H1 (cell line): ENCODE measurements around the gene ELP4. TPM values are rescaled to one million over a fixed set of nuclear protein-coding genes. Genes with fewer than 3 reads are reported as not detected.

ENCODE experiments used
- CTCF ChIA-PET: fragments of 300-600 bp; sonication (Branson Sonifier 250); formaldehyde crosslinking; loops from one replicate; lab custom pipeline; 2021; ENCODE audit not compliant: partially characterized antibody; lab: Charles Lee
- POLR2A ChIA-PET: fragments of 300-600 bp; sonication (Branson Sonifier 250); formaldehyde crosslinking; loops from one replicate; lab custom pipeline; 2021; ENCODE audit warnings: inconsistent platforms; ENCODE audit not compliant: partially characterized antibody; lab: Charles Lee
- DNase-seq, 2 experiments: peaks; one replicate each; pipeline versions ENCODE4 v3.0.0 to v3.0.0-alpha.2; 2010 to 2022; ENCODE audit warnings: low spot score in 2 of 2, low read depth in 1 of 2, mixed read lengths in 1 of 2
- FAIRE-seq: peaks from 2 replicates; lab custom pipeline; 2011; peaks lifted over from hg19 to GRCh38; lab: Jason Lieb, UNC
- H2AFZ ChIP-seq: 2 replicates; pipeline ENCODE4 v1.8.1; 2012; ENCODE audit warnings: low read length, inconsistent platforms
- H2AK5ac ChIP-seq: 2 replicates; pipeline ENCODE4 v1.6.1; 2013; ENCODE audit warnings: low read depth, low read length
- H2BK120ac ChIP-seq: replicated peaks from 2 replicates; pipeline ENCODE3; 2013; ENCODE audit warnings: low read depth, low read length, inconsistent platforms
- H2BK12ac ChIP-seq: 2 replicates; pipeline ENCODE4 v1.6.1; 2013; ENCODE audit warnings: low read depth, low read length
- H2BK15ac ChIP-seq: 2 replicates; pipeline ENCODE4 v1.6.1; 2013; ENCODE audit warnings: low read length
- H2BK20ac ChIP-seq: 2 replicates; pipeline ENCODE4 v1.6.1; 2013; ENCODE audit warnings: low read length
- H2BK5ac ChIP-seq: 2 replicates; pipeline ENCODE4 v1.6.1; 2013; ENCODE audit warnings: low read depth, low read length
- H3K14ac ChIP-seq: 2 replicates; pipeline ENCODE4 v1.6.1; 2013; ENCODE audit warnings: inconsistent platforms; ENCODE audit not compliant: insufficient read length
- H3K18ac ChIP-seq: 2 replicates; pipeline ENCODE4 v1.6.1; 2013; ENCODE audit warnings: low read length; ENCODE audit errors: extremely low read depth
- H3K23ac ChIP-seq: 2 replicates; pipeline ENCODE4 v1.6.1; 2013; ENCODE audit warnings: inconsistent platforms; ENCODE audit not compliant: insufficient read length
- H3K23me2 ChIP-seq: 2 replicates; pipeline ENCODE4 v1.6.1; 2013; ENCODE audit warnings: low read depth, low read length
- H3K27ac ChIP-seq: 2 replicates; pipeline ENCODE4 v1.6.1; 2011; ENCODE audit warnings: low read depth, low read length, inconsistent platforms
- H3K27me3 ChIP-seq, 4 experiments: replicated peaks in 1 of 4; 1 replicate in 1 of 4; 2 replicates in 3 of 4; pipeline versions ENCODE4 v1.6.1 to v1.8.1; 2011 to 2013; ENCODE audit warnings: low read length in 3 of 4, mild to moderate bottlenecking in 3 of 4, inconsistent platforms in 2 of 4, mixed read lengths in 2 of 4, moderate library complexity in 1 of 4; ENCODE audit not compliant: control insufficient read depth in 3 of 4, insufficient read depth in 3 of 4; ENCODE audit errors: extremely low read depth in 1 of 4
- H3K36me3 ChIP-seq, 4 experiments: 2 replicates each; pipeline versions ENCODE4 v1.6.1 to v1.8.1; 2011 to 2013; ENCODE audit warnings: mild to moderate bottlenecking in 4 of 4, low read length in 3 of 4, moderate library complexity in 2 of 4, control low read depth in 1 of 4, inconsistent platforms in 1 of 4; ENCODE audit not compliant: insufficient read depth in 4 of 4, control insufficient read depth in 2 of 4
- H3K4ac ChIP-seq: replicated peaks from 2 replicates; pipeline ENCODE3; 2013; ENCODE audit warnings: low read length, low read depth, mixed read lengths, inconsistent platforms; ENCODE audit not compliant: insufficient read length
- H3K4me1 ChIP-seq, 4 experiments: replicated peaks in 1 of 4; 1 replicate in 1 of 4; 2 replicates in 3 of 4; pipeline versions ENCODE4 v1.6.1 to v1.8.1; 2011 to 2013; ENCODE audit warnings: low read length in 3 of 4, inconsistent platforms in 2 of 4, mixed read lengths in 1 of 4; ENCODE audit not compliant: insufficient read depth in 4 of 4, control insufficient read depth in 3 of 4
- H3K4me2 ChIP-seq, 2 experiments: 2 replicates each; pipeline versions ENCODE4 v1.6.1 to v1.8.1; 2011 to 2013; ENCODE audit warnings: low read depth in 2 of 2, low read length in 2 of 2, control low read depth in 1 of 2, inconsistent platforms in 1 of 2, mild to moderate bottlenecking in 1 of 2; ENCODE audit not compliant: insufficient read depth in 1 of 2
- H3K4me3 ChIP-seq, 4 experiments: fragments of 200-600, 300-600 bp in 1 of 4; sonication (generic), shearing (Covaris generic), sonication (Bioruptor Twin) in 1 of 4; 2 replicates each; pipeline versions ENCODE4 v1.5.1 to v1.8.1; 2011 to 2016; ENCODE audit warnings: low read length in 4 of 4, low read depth in 3 of 4, control low read depth in 2 of 4, inconsistent platforms in 2 of 4, mild to moderate bottlenecking in 2 of 4, mixed read lengths in 1 of 4, moderate library complexity in 1 of 4; ENCODE audit not compliant: insufficient read depth in 2 of 4; ENCODE audit errors: extremely low read depth in 1 of 4
- H3K56ac ChIP-seq: replicated peaks from 2 replicates; pipeline ENCODE3; 2013; ENCODE audit warnings: low read depth, mild to moderate bottlenecking, mixed read lengths, low read length, inconsistent platforms; ENCODE audit not compliant: insufficient read length
- H3K79me1 ChIP-seq: 2 replicates; pipeline ENCODE4 v1.6.1; 2013; ENCODE audit warnings: low read depth, low read length, control low read depth
- H3K79me2 ChIP-seq, 2 experiments: 2 replicates each; pipeline versions ENCODE4 v1.6.1 to v1.8.1; 2012 to 2013; ENCODE audit warnings: low read length in 2 of 2, mild to moderate bottlenecking in 2 of 2, inconsistent platforms in 1 of 2; ENCODE audit not compliant: insufficient read depth in 2 of 2, control insufficient read depth in 1 of 2
- H3K9ac ChIP-seq, 4 experiments: replicated peaks in 1 of 4; 1 replicate in 1 of 4; 2 replicates in 3 of 4; pipeline versions ENCODE4 v1.6.1 to v1.8.1; 2011 to 2013; ENCODE audit warnings: low read depth in 3 of 4, low read length in 3 of 4, control low read depth in 2 of 4, mild to moderate bottlenecking in 2 of 4, moderate library complexity in 2 of 4, inconsistent platforms in 1 of 4; ENCODE audit errors: extremely low read depth in 1 of 4
- H3K9me3 ChIP-seq, 2 experiments: 2 replicates each; pipeline versions ENCODE4 v1.6.1 to v1.8.1; 2012 to 2013; ENCODE audit warnings: mild to moderate bottlenecking in 2 of 2, moderate library complexity in 2 of 2, control low read depth in 1 of 2, inconsistent platforms in 1 of 2, low read depth in 1 of 2, low read length in 1 of 2, mixed read lengths in 1 of 2; ENCODE audit not compliant: insufficient read depth in 2 of 2
- H4K20me1 ChIP-seq, 2 experiments: replicated peaks in 1 of 2; 2 replicates each; pipeline versions ENCODE3 to v1.8.1; 2011 to 2013; ENCODE audit warnings: inconsistent platforms in 2 of 2, low read length in 2 of 2, mild to moderate bottlenecking in 1 of 2; ENCODE audit not compliant: insufficient read depth in 2 of 2, control insufficient read depth in 1 of 2
- H4K5ac ChIP-seq: 2 replicates; pipeline ENCODE4 v1.6.1; 2013; ENCODE audit warnings: low read length, low read depth, mixed read lengths, inconsistent platforms; ENCODE audit not compliant: insufficient read length
- H4K8ac ChIP-seq: 2 replicates; pipeline ENCODE4 v1.8.0; 2013; ENCODE audit warnings: mild to moderate bottlenecking, moderate library complexity, low read length, inconsistent platforms; ENCODE audit not compliant: insufficient read depth; ENCODE audit errors: extremely low read depth
- H4K91ac ChIP-seq: replicated peaks from 2 replicates; pipeline ENCODE3; 2013; ENCODE audit warnings: low read length, mixed read lengths, inconsistent platforms; ENCODE audit not compliant: insufficient read length
- ASH2L ChIP-seq: fragments of 200-600, 300-600 bp; sonication (generic); IDR thresholded peaks from one replicate; pipeline ENCODE4 v1.7.1; 2017; ENCODE audit warnings: low read length
- BCL11A ChIP-seq, 2 experiments: IDR thresholded peaks; one replicate each; pipeline ENCODE4 v1.6.1; 2011; ENCODE audit warnings: low read depth in 2 of 2, low read length in 2 of 2, mild to moderate bottlenecking in 2 of 2
- CREB1 ChIP-seq: IDR thresholded peaks from 2 replicates; pipeline ENCODE4 v1.6.1; 2012; ENCODE audit warnings: inconsistent platforms
- EZH2 ChIP-seq: fragments of 200-600 bp; sonication (generic); IDR thresholded peaks from 2 replicates; pipeline ENCODE4 v1.7.1; 2012; ENCODE audit warnings: low read depth, mild to moderate bottlenecking, moderate library complexity, low read length, inconsistent platforms; ENCODE audit not compliant: severe bottlenecking
- JUN ChIP-seq: IDR thresholded peaks from 2 replicates; pipeline ENCODE4 v1.6.1; 2011; ENCODE audit warnings: low read depth, mild to moderate bottlenecking, improper control_type of control experiment, low read length
- RBBP5 ChIP-seq: IDR thresholded peaks from 2 replicates; pipeline ENCODE4 v1.7.1; 2012; ENCODE audit warnings: low read depth, mild to moderate bottlenecking, inconsistent platforms, low read length, moderate library complexity, borderline replicate concordance
- RNF2 ChIP-seq: fragments of 200-900, 300-1000 bp; sonication (generic); IDR thresholded peaks from 2 replicates; pipeline ENCODE4 v1.7.1; 2016; ENCODE audit warnings: borderline replicate concordance, low read depth, mild to moderate bottlenecking, antibody characterized with exemption, low read length; ENCODE audit not compliant: poor library complexity, severe bottlenecking; ENCODE audit errors: missing control alignments
- SIX5 ChIP-seq: IDR thresholded peaks from 2 replicates; pipeline ENCODE4 v1.6.1; 2011; ENCODE audit warnings: mild to moderate bottlenecking, low read depth, low read length
- SUZ12 ChIP-seq: fragments of 200-600 bp; sonication (generic); IDR thresholded peaks from 2 replicates; pipeline ENCODE4 v1.6.1; 2012; ENCODE audit warnings: mild to moderate bottlenecking, inconsistent platforms, low read length, moderate library complexity, mixed read lengths
- TAF1 ChIP-seq: IDR thresholded peaks from 2 replicates; pipeline ENCODE4 v1.6.1; 2011; ENCODE audit warnings: mild to moderate bottlenecking, low read depth, low read length
- TBP ChIP-seq: IDR thresholded peaks from 2 replicates; pipeline ENCODE4 v1.6.1; 2011; ENCODE audit warnings: low read depth, low read length, improper control_type of control experiment
- TCF12 ChIP-seq: IDR thresholded peaks from 2 replicates; pipeline ENCODE4 v1.6.1; 2011; ENCODE audit warnings: low read depth, mild to moderate bottlenecking, low read length
- WGBS, 2 experiments: shearing (Covaris generic) in 1 of 2; methylation state at CpG; one replicate each; pipeline versions ENCODE4 v1.1.6 to v1.1.7; 2013 to 2015; ENCODE audit warnings: low lambda C conversion rate in 2 of 2, mixed read lengths in 2 of 2, inconsistent platforms in 1 of 2, low coverage in 1 of 2, missing lambda C conversion rate in 1 of 2; ENCODE audit not compliant: insufficient replicate concordance in 2 of 2, insufficient coverage in 1 of 2, insufficient read length in 1 of 2; ENCODE audit errors: extremely low coverage in 1 of 2, missing lambda C conversion rate in 1 of 2; 5-methylcytosine and 5-hydroxymethylcytosine counted together
- polyA plus RNA-seq, 7 experiments: library from polyadenylated mRNA; depleted of rRNA in 3 of 7; stranded (reverse) in 5 of 7; unstranded in 2 of 7; fragments of >200 nt in 5 of 7; fragments of 200-250 nt in 2 of 7; gene quantifications; 1 replicate in 5 of 7; 2 replicates in 1 of 7; 4 replicates in 1 of 7; pipeline versions ENCODE4 v1.2.1 to v1.2.3, GENCODE V29; 2011 to 2013; ENCODE audit warnings: missing spikeins in 2 of 7, mixed read lengths in 2 of 7
- total RNA-seq: library from RNA; stranded (reverse); fragmentation: NEBNext Ultra II Directional; extraction: Animal tissue kit (Norgen Biotek cat#: 25700); gene quantifications from 2 replicates; pipeline ENCODE4 v1.2.1, GENCODE V29; 2021

Gene ELP4
- total and polyA plus RNA-seq, 2 of the 8 experiments (the other 6 are each of a cell fraction or from before 2014, with no cell fraction given): 14.0 to 18.6 TPM

GRCh38 chr11:31815711-31816467 is 306.3 kb downstream of the ELP4 start:
- H2BK5ac ChIP-seq: no peak overlapping the region
- FAIRE-seq: no peak
- H4K20me1 ChIP-seq: peaks cover 0 to 18% of the 10 kb centered on the region in 2 experiments
- H3K14ac ChIP-seq: no peak overlapping the region
- peak; percentile 0 for TF ChIP-seq EZH2
- TF ChIP-seq RBBP5: no peak
- no peak for TF ChIP-seq SIX5
- peak; percentile 93 for TF ChIP-seq RNF2
- TF ChIP-seq BCL11A (IDR thresholded peaks at IDR 0.05; ENCODE audit: low read depth in 2 of 2, low read length in 2 of 2): no peak
- no peak for TF ChIP-seq TAF1
- no peak for TF ChIP-seq TBP
- TF ChIP-seq TCF12: 0 out of 2 replicates have a peak, but pooled peaks have one; percentile 10
- TF ChIP-seq CREB1: no peak
- peak; percentile 44 for TF ChIP-seq SUZ12
- no peak for TF ChIP-seq JUN
- TF ChIP-seq ASH2L: peak; percentile 13
- no peaks in the 10 kb centered on the region for H3K9me3 ChIP-seq
- H2BK120ac ChIP-seq: no peak overlapping the region
- H3K4ac ChIP-seq: no peak overlapping the region
- no peak overlapping the region for H2BK12ac ChIP-seq
- WGBS, 2 experiments: 1% methylated on average over 51 of the region's 57 CpGs; no CpG with 5 or more reads in 1 of the 2 experiments
- H3K23ac ChIP-seq: no peak overlapping the region
- H3K23me2 ChIP-seq: peaks cover 17% of the 10 kb centered on the region; the same call in 1 of the 2 replicates
- H3K79me2 ChIP-seq: no peaks in the 10 kb centered on the region
- no peak overlapping the region for H3K9ac ChIP-seq
- H3K18ac ChIP-seq: no peak overlapping the region
- ChIA-PET POLR2A (interaction anchor here (0.7 to 1.0 kb wide), 3 partner anchors 9 to 16 kb away, joined by 3 to 7 read pairs (median 3); no protein-coding TSS in a partner anchor), CTCF (interaction anchor here (0.9 to 11.4 kb wide), 7 partner anchors 9 to 142 kb away, joined by 3 to 88 read pairs (median 4); no protein-coding TSS in a partner anchor)
- H3K4me3 ChIP-seq: peak overlapping the region in 1 of 4 experiments; percentile 62; a peak in 3 of 8 replicates
- no peak overlapping the region for H2BK15ac ChIP-seq
- no peak overlapping the region for H2AK5ac ChIP-seq
- no peaks in the 10 kb centered on the region; a peak in 1 of 8 replicates for H3K36me3 ChIP-seq
- no peak overlapping the region for H2BK20ac ChIP-seq
- no peaks in the 10 kb centered on the region for H3K79me1 ChIP-seq
- no peak overlapping the region for H4K8ac ChIP-seq
- no peak overlapping the region for H2AFZ ChIP-seq
- H3K27me3 ChIP-seq: peaks cover 83 to 99% (median 96%) of the 10 kb centered on the region in 4 experiments
- H3K4me1 ChIP-seq: peaks cover 3 to 64% (median 48%) of the 10 kb centered on the region in 4 experiments
- no peak overlapping the region for H4K5ac ChIP-seq
- H3K27ac ChIP-seq: no peak overlapping the region
- H3K56ac ChIP-seq: no peak overlapping the region
- H3K4me2 ChIP-seq: peak overlapping the region; percentile 74 to 82
- no peak overlapping the region for H4K91ac ChIP-seq
- peak in 1 of 2 experiments; percentile 55 for DNase-seq
